HepG2 (cell line): Measurements from ENCODE around the gene ANKRD13D. TPM values are rescaled to one million over a fixed set of nuclear protein-coding genes. Genes with fewer than 3 reads are reported as not detected.

Experiments used
- HOXA9 ChIP-seq: sonication (generic); formaldehyde crosslinking; IDR thresholded peaks from 2 replicates; pipeline ENCODE4 v1.8.1; 2022; ENCODE audit warnings: missing genetic modification reagents, mild to moderate bottlenecking, moderate library complexity, borderline replicate concordance
- IKZF4 ChIP-seq: sonication (generic); formaldehyde crosslinking; IDR thresholded peaks from 2 replicates; pipeline ENCODE4 v1.5.1; 2020; ENCODE audit warnings: borderline replicate concordance, mild to moderate bottlenecking, low read depth, missing genetic modification reagents; ENCODE audit errors: not compliant biosample characterization
- POGZ ChIP-seq: sonication (generic); formaldehyde crosslinking; IDR thresholded peaks from 2 replicates; pipeline ENCODE4 v1.4.0; 2020; ENCODE audit warnings: mild to moderate bottlenecking, missing genetic modification reagents
- REXO4 ChIP-seq: sonication (generic); formaldehyde crosslinking; IDR thresholded peaks from 2 replicates; pipeline ENCODE4 v1.8.0; 2022; ENCODE audit warnings: missing genetic modification reagents, mild to moderate bottlenecking, borderline replicate concordance
- ZNF563 ChIP-seq: sonication (generic); formaldehyde crosslinking; IDR thresholded peaks from 2 replicates; pipeline ENCODE4 v1.8.0; 2022; ENCODE audit warnings: mild to moderate bottlenecking, moderate library complexity, missing genetic modification reagents
- polyA plus RNA-seq, 8 experiments: library from polyadenylated mRNA; depleted of rRNA in 3 of 8; stranded (reverse) in 7 of 8; unstranded in 1 of 8; fragments of >200 nt; fragmentation: Illumina TruSeq in 4 of 8; extraction: Trizol in 4 of 8; gene quantifications; 2 replicates each; pipeline versions ENCODE4 v1.2.1 to v1.2.3, GENCODE V29; 2011 to 2016; ENCODE audit warnings: low read depth in 4 of 8, missing spikeins in 1 of 8, mixed read lengths in 1 of 8; ENCODE audit not compliant: insufficient read depth in 1 of 8
- total RNA-seq, 5 experiments: library from RNA; depleted of rRNA; stranded (reverse); fragments of >200 nt; fragmentation: Illumina TruSeq; extraction: Trizol; gene quantifications; 2 replicates each; pipeline ENCODE4 v1.2.3, GENCODE V29; 2016; ENCODE audit warnings: low read depth in 1 of 5
- TF ChIP-seq, protein P1 (sequence below): sonication (generic); formaldehyde crosslinking; IDR thresholded peaks from 2 replicates; pipeline ENCODE4 v1.8.0; 2022; ENCODE audit warnings: mild to moderate bottlenecking, missing genetic modification reagents; ENCODE audit not compliant: insufficient replicate concordance
- TF ChIP-seq, protein P2 (sequence below): sonication (generic); formaldehyde crosslinking; IDR thresholded peaks from 2 replicates; pipeline ENCODE4 v1.9.0; 2022; ENCODE audit warnings: low read depth, missing genetic modification reagents
- TF ChIP-seq, protein P3 (sequence below): sonication (generic); formaldehyde crosslinking; IDR thresholded peaks from 2 replicates; pipeline ENCODE4 v1.4.0; 2020; ENCODE audit warnings: missing genetic modification reagents
- TF ChIP-seq, protein P4 (sequence below): sonication (generic); formaldehyde crosslinking; IDR thresholded peaks from 2 replicates; pipeline ENCODE4 v1.4.0; 2020; ENCODE audit warnings: missing genetic modification reagents
- TF ChIP-seq, protein P5 (sequence below): IDR thresholded peaks from 2 replicates; pipeline ENCODE4 v1.6.1; 2016; ENCODE audit warnings: missing genetic modification reagents, missing compliant biosample characterization
- TF ChIP-seq, protein P6 (sequence below): conservative IDR thresholded peaks from 2 replicates; pipeline ENCODE4 v1.6.1; 2018; ENCODE audit warnings: missing genetic modification reagents

Gene ANKRD13D
- total and polyA plus RNA-seq, 2 of the 13 experiments (the other 11 are each of a cell fraction or from before 2014, with no cell fraction given), result 18.6 to 27.3 TPM

DNA sequence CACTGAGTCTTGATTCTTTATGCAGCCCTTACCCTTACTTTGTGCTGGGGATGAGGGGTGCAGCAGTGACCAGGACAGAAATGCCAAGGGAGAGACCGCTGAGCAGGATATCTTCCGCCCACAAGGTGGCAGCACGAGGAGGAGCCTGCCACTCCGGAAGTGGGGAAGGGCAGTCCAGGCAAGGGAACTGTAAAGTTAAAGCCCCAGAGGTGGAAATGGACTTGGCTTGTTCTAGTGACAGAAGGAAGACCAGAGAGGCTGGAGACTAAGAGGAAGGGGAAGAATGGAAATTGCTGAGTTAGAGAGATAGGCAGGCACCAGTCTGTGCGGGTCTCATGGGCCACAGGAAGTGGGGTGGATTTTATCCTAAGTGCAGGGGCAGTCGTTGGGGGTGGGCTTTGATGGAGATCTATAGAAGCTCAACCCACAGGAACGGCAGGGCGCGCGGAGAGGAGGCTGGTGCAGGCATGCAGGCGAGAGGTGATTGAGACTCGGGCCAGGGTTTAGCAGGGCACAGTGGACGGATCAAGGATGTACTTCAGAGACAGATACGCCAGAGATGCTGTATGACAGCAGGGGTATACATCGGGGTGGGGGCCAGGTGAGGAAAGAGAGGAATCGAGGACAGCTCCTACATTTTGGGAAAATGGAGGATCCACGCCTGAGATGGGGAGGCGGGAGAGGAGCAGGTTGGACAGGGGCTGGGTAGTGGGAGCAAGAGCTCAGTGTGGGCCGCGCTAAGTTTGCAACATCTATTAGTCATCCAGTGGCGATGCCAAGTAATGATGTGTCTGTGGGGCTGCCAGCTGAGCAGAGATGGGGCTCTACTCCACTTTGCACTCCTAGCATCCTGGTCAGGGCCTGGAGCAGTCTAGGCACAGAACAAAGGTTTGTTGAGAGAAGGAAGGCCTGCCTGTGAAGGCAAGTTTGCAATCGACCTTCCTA, 26.1 kb upstream of the ANKRD13D start (continued):
- TF ChIP-seq, protein P1, sequence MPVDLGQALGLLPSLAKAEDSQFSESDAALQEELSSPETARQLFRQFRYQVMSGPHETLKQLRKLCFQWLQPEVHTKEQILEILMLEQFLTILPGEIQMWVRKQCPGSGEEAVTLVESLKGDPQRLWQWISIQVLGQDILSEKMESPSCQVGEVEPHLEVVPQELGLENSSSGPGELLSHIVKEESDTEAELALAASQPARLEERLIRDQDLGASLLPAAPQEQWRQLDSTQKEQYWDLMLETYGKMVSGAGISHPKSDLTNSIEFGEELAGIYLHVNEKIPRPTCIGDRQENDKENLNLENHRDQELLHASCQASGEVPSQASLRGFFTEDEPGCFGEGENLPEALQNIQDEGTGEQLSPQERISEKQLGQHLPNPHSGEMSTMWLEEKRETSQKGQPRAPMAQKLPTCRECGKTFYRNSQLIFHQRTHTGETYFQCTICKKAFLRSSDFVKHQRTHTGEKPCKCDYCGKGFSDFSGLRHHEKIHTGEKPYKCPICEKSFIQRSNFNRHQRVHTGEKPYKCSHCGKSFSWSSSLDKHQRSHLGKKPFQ (CRISPR knock-in tag), result no peak
- TF ChIP-seq, protein P2, sequence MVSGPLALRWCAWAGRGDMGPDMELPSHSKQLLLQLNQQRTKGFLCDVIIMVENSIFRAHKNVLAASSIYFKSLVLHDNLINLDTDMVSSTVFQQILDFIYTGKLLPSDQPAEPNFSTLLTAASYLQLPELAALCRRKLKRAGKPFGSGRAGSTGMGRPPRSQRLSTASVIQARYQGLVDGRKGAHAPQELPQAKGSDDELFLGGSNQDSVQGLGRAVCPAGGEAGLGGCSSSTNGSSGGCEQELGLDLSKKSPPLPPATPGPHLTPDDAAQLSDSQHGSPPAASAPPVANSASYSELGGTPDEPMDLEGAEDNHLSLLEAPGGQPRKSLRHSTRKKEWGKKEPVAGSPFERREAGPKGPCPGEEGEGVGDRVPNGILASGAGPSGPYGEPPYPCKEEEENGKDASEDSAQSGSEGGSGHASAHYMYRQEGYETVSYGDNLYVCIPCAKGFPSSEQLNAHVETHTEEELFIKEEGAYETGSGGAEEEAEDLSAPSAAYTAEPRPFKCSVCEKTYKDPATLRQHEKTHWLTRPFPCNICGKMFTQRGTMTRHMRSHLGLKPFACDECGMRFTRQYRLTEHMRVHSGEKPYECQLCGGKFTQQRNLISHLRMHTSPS (CRISPR knock-in tag), result 0 out of 2 replicates have a peak, but pooled peaks have one; percentile 11
- TF ChIP-seq IKZF4 (CRISPR knock-in tag), result no peak
- no peak for TF ChIP-seq HOXA9 (CRISPR knock-in tag)
- TF ChIP-seq POGZ (CRISPR knock-in tag), result peak; percentile 51; the same call in 1 of the 2 replicates
- TF ChIP-seq ZNF563 (CRISPR knock-in tag), result no peak
- TF ChIP-seq, protein P3, sequence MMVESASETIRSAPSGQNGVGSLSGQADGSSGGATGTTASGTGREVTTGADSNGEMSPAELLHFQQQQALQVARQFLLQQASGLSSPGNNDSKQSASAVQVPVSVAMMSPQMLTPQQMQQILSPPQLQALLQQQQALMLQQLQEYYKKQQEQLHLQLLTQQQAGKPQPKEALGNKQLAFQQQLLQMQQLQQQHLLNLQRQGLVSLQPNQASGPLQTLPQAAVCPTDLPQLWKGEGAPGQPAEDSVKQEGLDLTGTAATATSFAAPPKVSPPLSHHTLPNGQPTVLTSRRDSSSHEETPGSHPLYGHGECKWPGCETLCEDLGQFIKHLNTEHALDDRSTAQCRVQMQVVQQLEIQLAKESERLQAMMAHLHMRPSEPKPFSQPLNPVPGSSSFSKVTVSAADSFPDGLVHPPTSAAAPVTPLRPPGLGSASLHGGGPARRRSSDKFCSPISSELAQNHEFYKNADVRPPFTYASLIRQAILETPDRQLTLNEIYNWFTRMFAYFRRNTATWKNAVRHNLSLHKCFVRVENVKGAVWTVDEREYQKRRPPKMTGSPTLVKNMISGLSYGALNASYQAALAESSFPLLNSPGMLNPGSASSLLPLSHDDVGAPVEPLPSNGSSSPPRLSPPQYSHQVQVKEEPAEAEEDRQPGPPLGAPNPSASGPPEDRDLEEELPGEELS, result no peak
- TF ChIP-seq, protein P4, sequence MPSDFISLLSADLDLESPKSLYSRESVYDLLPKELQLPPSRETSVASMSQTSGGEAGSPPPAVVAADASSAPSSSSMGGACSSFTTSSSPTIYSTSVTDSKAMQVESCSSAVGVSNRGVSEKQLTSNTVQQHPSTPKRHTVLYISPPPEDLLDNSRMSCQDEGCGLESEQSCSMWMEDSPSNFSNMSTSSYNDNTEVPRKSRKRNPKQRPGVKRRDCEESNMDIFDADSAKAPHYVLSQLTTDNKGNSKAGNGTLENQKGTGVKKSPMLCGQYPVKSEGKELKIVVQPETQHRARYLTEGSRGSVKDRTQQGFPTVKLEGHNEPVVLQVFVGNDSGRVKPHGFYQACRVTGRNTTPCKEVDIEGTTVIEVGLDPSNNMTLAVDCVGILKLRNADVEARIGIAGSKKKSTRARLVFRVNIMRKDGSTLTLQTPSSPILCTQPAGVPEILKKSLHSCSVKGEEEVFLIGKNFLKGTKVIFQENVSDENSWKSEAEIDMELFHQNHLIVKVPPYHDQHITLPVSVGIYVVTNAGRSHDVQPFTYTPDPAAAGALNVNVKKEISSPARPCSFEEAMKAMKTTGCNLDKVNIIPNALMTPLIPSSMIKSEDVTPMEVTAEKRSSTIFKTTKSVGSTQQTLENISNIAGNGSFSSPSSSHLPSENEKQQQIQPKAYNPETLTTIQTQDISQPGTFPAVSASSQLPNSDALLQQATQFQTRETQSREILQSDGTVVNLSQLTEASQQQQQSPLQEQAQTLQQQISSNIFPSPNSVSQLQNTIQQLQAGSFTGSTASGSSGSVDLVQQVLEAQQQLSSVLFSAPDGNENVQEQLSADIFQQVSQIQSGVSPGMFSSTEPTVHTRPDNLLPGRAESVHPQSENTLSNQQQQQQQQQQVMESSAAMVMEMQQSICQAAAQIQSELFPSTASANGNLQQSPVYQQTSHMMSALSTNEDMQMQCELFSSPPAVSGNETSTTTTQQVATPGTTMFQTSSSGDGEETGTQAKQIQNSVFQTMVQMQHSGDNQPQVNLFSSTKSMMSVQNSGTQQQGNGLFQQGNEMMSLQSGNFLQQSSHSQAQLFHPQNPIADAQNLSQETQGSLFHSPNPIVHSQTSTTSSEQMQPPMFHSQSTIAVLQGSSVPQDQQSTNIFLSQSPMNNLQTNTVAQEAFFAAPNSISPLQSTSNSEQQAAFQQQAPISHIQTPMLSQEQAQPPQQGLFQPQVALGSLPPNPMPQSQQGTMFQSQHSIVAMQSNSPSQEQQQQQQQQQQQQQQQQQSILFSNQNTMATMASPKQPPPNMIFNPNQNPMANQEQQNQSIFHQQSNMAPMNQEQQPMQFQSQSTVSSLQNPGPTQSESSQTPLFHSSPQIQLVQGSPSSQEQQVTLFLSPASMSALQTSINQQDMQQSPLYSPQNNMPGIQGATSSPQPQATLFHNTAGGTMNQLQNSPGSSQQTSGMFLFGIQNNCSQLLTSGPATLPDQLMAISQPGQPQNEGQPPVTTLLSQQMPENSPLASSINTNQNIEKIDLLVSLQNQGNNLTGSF (CRISPR knock-in tag), result no peak
- TF ChIP-seq, protein P5, sequence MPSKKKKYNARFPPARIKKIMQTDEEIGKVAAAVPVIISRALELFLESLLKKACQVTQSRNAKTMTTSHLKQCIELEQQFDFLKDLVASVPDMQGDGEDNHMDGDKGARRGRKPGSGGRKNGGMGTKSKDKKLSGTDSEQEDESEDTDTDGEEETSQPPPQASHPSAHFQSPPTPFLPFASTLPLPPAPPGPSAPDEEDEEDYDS (CRISPR knock-in tag), result no peak
- TF ChIP-seq, protein P6, sequence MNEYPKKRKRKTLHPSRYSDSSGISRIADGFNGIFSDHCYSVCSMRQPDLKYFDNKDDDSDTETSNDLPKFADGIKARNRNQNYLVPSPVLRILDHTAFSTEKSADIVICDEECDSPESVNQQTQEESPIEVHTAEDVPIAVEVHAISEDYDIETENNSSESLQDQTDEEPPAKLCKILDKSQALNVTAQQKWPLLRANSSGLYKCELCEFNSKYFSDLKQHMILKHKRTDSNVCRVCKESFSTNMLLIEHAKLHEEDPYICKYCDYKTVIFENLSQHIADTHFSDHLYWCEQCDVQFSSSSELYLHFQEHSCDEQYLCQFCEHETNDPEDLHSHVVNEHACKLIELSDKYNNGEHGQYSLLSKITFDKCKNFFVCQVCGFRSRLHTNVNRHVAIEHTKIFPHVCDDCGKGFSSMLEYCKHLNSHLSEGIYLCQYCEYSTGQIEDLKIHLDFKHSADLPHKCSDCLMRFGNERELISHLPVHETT (CRISPR knock-in tag), result no peak
- TF ChIP-seq REXO4 (CRISPR knock-in tag), result no peak
